ENCODE data around the gene SH3D19. TPM values are rescaled to one million over a fixed set of nuclear protein-coding genes. Genes with fewer than 3 reads are reported as not detected.

Gene SH3D19
- total and polyA plus RNA-seq, 3 donors from 2014 or later, result 40.6 to 58.6 (median 49.9) TPM

- TF ChIP-seq POLR2A (IDR thresholded peaks at IDR 0.05) (no peak), CTCF (IDR thresholded peaks at IDR 0.05) (no peak)
- no peaks in the 10 kb centered on the region for H3K27me3 ChIP-seq
- no peaks in the 10 kb centered on the region for H3K9me3 ChIP-seq
- no peaks in the 10 kb centered on the region for H3K36me3 ChIP-seq (ENCODE audit: low read depth, missing control alignments)
- intact Hi-C loops (cut with DNase I; ENCODE audit: low total_unique reads), result no loop called here
- DNase-seq, result no peak
- no peak overlapping the region for H3K27ac ChIP-seq
- 92 to 96% methylated on average over 5 of the region's 5 CpGs for WGBS, 2 donors
- no peak overlapping the region for H3K4me3 ChIP-seq
- no peaks in the 10 kb centered on the region for H3K4me1 ChIP-seq
These were observed 30.4 kb downstream of the SH3D19 start for GRCh38 chr4:151294833-151295496.

- DNase-seq, result no peak
- no peak overlapping the region for H3K4me3 ChIP-seq
- no peaks in the 10 kb centered on the region for H3K4me1 ChIP-seq
- no peak for TF ChIP-seq POLR2A (IDR thresholded peaks at IDR 0.05)
- TF ChIP-seq CTCF (IDR thresholded peaks at IDR 0.05), result no peak
- H3K36me3 ChIP-seq (ENCODE audit: low read depth, missing control alignments), result no peaks in the 10 kb centered on the region
- H3K27me3 ChIP-seq, result no peaks in the 10 kb centered on the region
- WGBS, 2 donors, result 93 to 100% methylated on average over 2 of the region's 2 CpGs
- intact Hi-C loops (cut with DNase I; ENCODE audit: low total_unique reads), result no loop called here
- H3K27ac ChIP-seq, result no peak overlapping the region
- no peaks in the 10 kb centered on the region for H3K9me3 ChIP-seq
These were observed 33.4 kb downstream of the SH3D19 start for GRCh38 chr4:151292038-151292437.

- no peaks in the 10 kb centered on the region for H3K27me3 ChIP-seq
- no peak overlapping the region for H3K27ac ChIP-seq
- DNase-seq, result no peak
These were observed 33.9 kb downstream of the SH3D19 start for GRCh38 chr4:151291485-151291884.

GRCh38 chr4:151287409-151287808, 38.0 kb downstream of the SH3D19 start:
- Histone ChIP-seq H3K27ac (no peak overlapping the region), H3K9me3 (no peaks in the 10 kb centered on the region), H3K36me3 (ENCODE audit: low read depth, missing control alignments) (no peaks in the 10 kb centered on the region), H3K4me3 (no peak overlapping the region), H3K27me3 (no peaks in the 10 kb centered on the region), H3K4me1 (no peaks in the 10 kb centered on the region)
- intact Hi-C loops (cut with DNase I; ENCODE audit: low total_unique reads), result no loop called here
- TF ChIP-seq CTCF (IDR thresholded peaks at IDR 0.05) (no peak), POLR2A (IDR thresholded peaks at IDR 0.05) (no peak)
- DNase-seq, result no peak
- WGBS, 2 donors, result 92 to 95% methylated on average over 7 of the region's 7 CpGs

More at GRCh38 chr4:151291485-151291884, 33.9 kb downstream of the SH3D19 start:
- Histone ChIP-seq H3K4me1 (no peaks in the 10 kb centered on the region), H3K9me3 (no peaks in the 10 kb centered on the region), H3K36me3 (ENCODE audit: low read depth, missing control alignments) (no peaks in the 10 kb centered on the region), H3K4me3 (no peak overlapping the region)
- 63 to 79% methylated on average over 1 of the region's 1 CpG for WGBS, 2 donors
- intact Hi-C loops (cut with DNase I; ENCODE audit: low total_unique reads), result no loop called here
- TF ChIP-seq CTCF (IDR thresholded peaks at IDR 0.05) (no peak), POLR2A (IDR thresholded peaks at IDR 0.05) (no peak)

All from testis (tissue), 3 donors.